PFSK-1 (cell line): ENCODE measurements around the gene TRAK2.

Experiments used
- FOXP2 ChIP-seq: optimal IDR thresholded peaks from 2 replicates; pipeline ENCODE3; 2011; ENCODE audit warnings: borderline replicate concordance, control low read depth, inconsistent platforms; ENCODE audit not compliant: insufficient read depth; ENCODE audit errors: extremely low read length, extremely low read depth
- POLR2AphosphoS5 ChIP-seq: IDR thresholded peaks from 2 replicates; pipeline ENCODE4 v1.6.1; 2012; ENCODE audit warnings: low read depth, mild to moderate bottlenecking, control low read depth, low read length, moderate library complexity
- REST ChIP-seq, 2 experiments: IDR thresholded peaks; 2 replicates each; pipeline versions ENCODE4 v1.6.1 to v1.8.0; 2011 to 2012; ENCODE audit warnings: low read depth in 2 of 2, low read length in 2 of 2, control low read depth in 1 of 2, inconsistent platforms in 1 of 2, mild to moderate bottlenecking in 1 of 2, moderate library complexity in 1 of 2; ENCODE audit not compliant: insufficient read depth in 1 of 2
- SIN3A ChIP-seq: IDR thresholded peaks from 2 replicates; pipeline ENCODE4 v1.6.1; 2012; ENCODE audit warnings: mild to moderate bottlenecking, low read length, moderate library complexity, borderline replicate concordance; ENCODE audit not compliant: insufficient read depth
- TAF1 ChIP-seq: IDR thresholded peaks from 2 replicates; pipeline ENCODE4 v1.6.1; 2012; ENCODE audit warnings: low read length, control low read depth, borderline replicate concordance; ENCODE audit not compliant: insufficient read depth

Gene TRAK2

GRCh38 chr2:201419986-201420385, 31.3 kb downstream of the TRAK2 start:
- no peak for TF ChIP-seq REST (IDR thresholded peaks at IDR 0.05; ENCODE audit: insufficient read depth in 1 of 2, low read depth in 2 of 2, low read length in 2 of 2)
- no peak for TF ChIP-seq POLR2AphosphoS5
- no peak for TF ChIP-seq FOXP2
- TF ChIP-seq SIN3A, result no peak
- no peak for TF ChIP-seq TAF1

- TF ChIP-seq POLR2AphosphoS5 (no peak), REST (IDR thresholded peaks at IDR 0.05; ENCODE audit: insufficient read depth in 1 of 2, low read depth in 2 of 2, low read length in 2 of 2) (no peak), SIN3A (no peak), TAF1 (no peak), FOXP2 (no peak)
These were observed 32.1 kb downstream of the TRAK2 start for GRCh38 chr2:201419057-201419635.

GRCh38 chr2:201415149-201415548, 36.1 kb downstream of the TRAK2 start:
- no peak for TF ChIP-seq REST (IDR thresholded peaks at IDR 0.05; ENCODE audit: insufficient read depth in 1 of 2, low read depth in 2 of 2, low read length in 2 of 2)
- no peak for TF ChIP-seq TAF1
- TF ChIP-seq SIN3A, result no peak
- TF ChIP-seq FOXP2, result no peak
- TF ChIP-seq POLR2AphosphoS5, result no peak

- no peak for TF ChIP-seq FOXP2
- TF ChIP-seq REST (IDR thresholded peaks at IDR 0.05; ENCODE audit: insufficient read depth in 1 of 2, low read depth in 2 of 2, low read length in 2 of 2), result no peak
- TF ChIP-seq TAF1, result no peak
- TF ChIP-seq POLR2AphosphoS5, result no peak
- no peak for TF ChIP-seq SIN3A
These were observed 36.9 kb downstream of the TRAK2 start for GRCh38 chr2:201414099-201415023.
